ENCODE results near the gene FN3K. TPM values are rescaled to one million over a fixed set of nuclear protein-coding genes. Genes with fewer than 3 reads are reported as not detected.

FN3K gene
- total and polyA plus RNA-seq, 2 of the 13 experiments (the other 11 are each of a cell fraction or from before 2014, with no cell fraction given), result 3.5 to 12.2 TPM

- Histone ChIP-seq H3K4me3 (replicated peaks in 1 of 3; ENCODE audit: insufficient read depth in 1 of 3, low read depth in 2 of 3, low read length in 3 of 3) (no peak overlapping the region), H3K4me2 (ENCODE audit: low read depth, low read length) (peak overlapping the region; percentile 30; the same call in 1 of the 2 replicates), H3K27ac (ENCODE audit: extremely low read length, insufficient read depth, low read length) (peak overlapping the region; percentile 74), H2AFZ (ENCODE audit: low read length) (no peak overlapping the region), H3K9ac (ENCODE audit: insufficient read depth, low read depth, low read length) (peak overlapping the region; percentile 2; the same call in 1 of the 2 replicates), H3K27me3 (ENCODE audit: control insufficient read depth in 1 of 2, insufficient read depth in 2 of 2, low read length in 2 of 2) (no peaks in the 10 kb centered on the region), H3K79me2 (ENCODE audit: insufficient read depth, low read length) (peaks cover 14% of the 10 kb centered on the region), H4K20me1 (ENCODE audit: insufficient read depth, low read length) (no peaks in the 10 kb centered on the region), H3K36me3 (replicated peaks in 1 of 2; ENCODE audit: control insufficient read depth in 1 of 2, insufficient read depth in 2 of 2, low read length in 2 of 2) (peaks cover 19 to 40% of the 10 kb centered on the region in 2 experiments), H3K9me3 (ENCODE audit: low read length) (peaks cover 17% of the 10 kb centered on the region), H3K4me1 (ENCODE audit: insufficient read depth, low read length) (peaks cover 58% of the 10 kb centered on the region)
- WGBS (ENCODE audit: low lambda C conversion rate), result 83% methylated on average over 10 of the region's 10 CpGs
- BruUV-seq (replicated peaks), result TSS peak; percentile 18
- intact Hi-C loops (cut with micrococcal nuclease; ENCODE audit: unreplicated experiment), result loop anchor here (2.0 kb wide), 1 partner anchor 24 kb away; the partner anchor contains the start of gene FN3KRP
- POLR2A ChIA-PET, result interaction anchor here (0.6 to 2.3 kb wide), 6 partner anchors 10 to 348 kb away, joined by 3 to 16 read pairs (median 3); partner anchors contain the start of gene FN3KRP
- CTCF ChIA-PET (ENCODE audit: low intra/inter-chr PET ratio, low total read pairs), result interaction anchor here (1.0 kb wide), 1 partner anchor 72 kb away, joined by 3 read pairs; no protein-coding TSS in a partner anchor
- in situ Hi-C loops (cut with HindIII; ENCODE audit: extremely low pct_ligation_motif_present, low pct_unique_long_range_greater_than_20kb), result no loop called here
- FAIRE-seq (peak; percentile 92), DNase-seq (ENCODE audit: low spot score) (peak; percentile 93), ATAC-seq (peak; percentile 68)
- TF ChIP-seq, protein P1, sequence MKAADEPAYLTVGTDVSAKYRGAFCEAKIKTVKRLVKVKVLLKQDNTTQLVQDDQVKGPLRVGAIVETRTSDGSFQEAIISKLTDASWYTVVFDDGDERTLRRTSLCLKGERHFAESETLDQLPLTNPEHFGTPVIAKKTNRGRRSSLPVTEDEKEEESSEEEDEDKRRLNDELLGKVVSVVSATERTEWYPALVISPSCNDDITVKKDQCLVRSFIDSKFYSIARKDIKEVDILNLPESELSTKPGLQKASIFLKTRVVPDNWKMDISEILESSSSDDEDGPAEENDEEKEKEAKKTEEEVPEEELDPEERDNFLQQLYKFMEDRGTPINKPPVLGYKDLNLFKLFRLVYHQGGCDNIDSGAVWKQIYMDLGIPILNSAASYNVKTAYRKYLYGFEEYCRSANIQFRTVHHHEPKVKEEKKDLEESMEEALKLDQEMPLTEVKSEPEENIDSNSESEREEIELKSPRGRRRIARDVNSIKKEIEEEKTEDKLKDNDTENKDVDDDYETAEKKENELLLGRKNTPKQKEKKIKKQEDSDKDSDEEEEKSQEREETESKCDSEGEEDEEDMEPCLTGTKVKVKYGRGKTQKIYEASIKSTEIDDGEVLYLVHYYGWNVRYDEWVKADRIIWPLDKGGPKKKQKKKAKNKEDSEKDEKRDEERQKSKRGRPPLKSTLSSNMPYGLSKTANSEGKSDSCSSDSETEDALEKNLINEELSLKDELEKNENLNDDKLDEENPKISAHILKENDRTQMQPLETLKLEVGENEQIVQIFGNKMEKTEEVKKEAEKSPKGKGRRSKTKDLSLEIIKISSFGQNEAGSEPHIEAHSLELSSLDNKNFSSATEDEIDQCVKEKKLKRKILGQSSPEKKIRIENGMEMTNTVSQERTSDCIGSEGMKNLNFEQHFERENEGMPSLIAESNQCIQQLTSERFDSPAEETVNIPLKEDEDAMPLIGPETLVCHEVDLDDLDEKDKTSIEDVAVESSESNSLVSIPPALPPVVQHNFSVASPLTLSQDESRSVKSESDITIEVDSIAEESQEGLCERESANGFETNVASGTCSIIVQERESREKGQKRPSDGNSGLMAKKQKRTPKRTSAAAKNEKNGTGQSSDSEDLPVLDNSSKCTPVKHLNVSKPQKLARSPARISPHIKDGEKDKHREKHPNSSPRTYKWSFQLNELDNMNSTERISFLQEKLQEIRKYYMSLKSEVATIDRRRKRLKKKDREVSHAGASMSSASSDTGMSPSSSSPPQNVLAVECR (CRISPR knock-in tag; IDR thresholded peaks at IDR 0.05; ENCODE audit: borderline replicate concordance), result peak; percentile 88; the same call in 1 of the 2 replicates
- TF ChIP-seq PHF5A (CRISPR knock-in tag; IDR thresholded peaks at IDR 0.05; ENCODE audit: low read depth, unreplicated experiment) (peak; percentile 96), STAT6 (CRISPR knock-in tag; IDR thresholded peaks at IDR 0.05; ENCODE audit: borderline replicate concordance) (peak; percentile 56; the same call in 1 of the 2 replicates), ZNF691 (CRISPR knock-in tag; IDR thresholded peaks at IDR 0.05; ENCODE audit: borderline replicate concordance, low read depth) (no peak; the same call in 1 of the 2 replicates), ZNF879 (CRISPR knock-in tag; IDR thresholded peaks at IDR 0.05) (no peak), SP1 (IDR thresholded peaks at IDR 0.05) (no peak), SP1 (CRISPR knock-in tag; IDR thresholded peaks at IDR 0.05) (no peak), ZNF776 (CRISPR knock-in tag; IDR thresholded peaks at IDR 0.05) (no peak), RBM22 (optimal IDR thresholded peaks at IDR 0.05; ENCODE audit: low read length) (peak; percentile 47), ZBTB7A (CRISPR knock-in tag; IDR thresholded peaks at IDR 0.05) (0 out of 2 replicates have a peak, but pooled peaks have one; percentile 74)
- TF ChIP-seq, protein P2, sequence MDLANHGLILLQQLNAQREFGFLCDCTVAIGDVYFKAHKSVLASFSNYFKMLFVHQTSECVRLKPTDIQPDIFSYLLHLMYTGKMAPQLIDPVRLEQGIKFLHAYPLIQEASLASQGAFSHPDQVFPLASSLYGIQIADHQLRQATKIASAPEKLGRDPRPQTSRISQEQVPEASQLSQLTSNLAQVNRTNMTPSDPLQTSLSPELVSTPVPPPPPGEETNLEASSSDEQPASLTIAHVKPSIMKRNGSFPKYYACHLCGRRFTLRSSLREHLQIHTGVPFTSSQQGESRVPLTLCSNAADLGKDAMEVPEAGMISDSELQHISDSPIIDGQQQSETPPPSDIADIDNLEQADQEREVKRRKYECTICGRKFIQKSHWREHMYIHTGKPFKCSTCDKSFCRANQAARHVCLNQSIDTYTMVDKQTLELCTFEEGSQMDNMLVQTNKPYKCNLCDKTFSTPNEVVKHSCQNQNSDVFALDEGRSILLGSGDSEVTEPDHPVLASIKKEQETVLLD (CRISPR knock-in tag; IDR thresholded peaks at IDR 0.05; ENCODE audit: low read depth), result no peak
Measured at GRCh38 chr17:82740906-82741759, 5.7 kb downstream of the FN3K start.
